HL-60/S4 (cell line): ENCODE measurements around the gene BRI3BP.
"Not testable (repeated sequence)": the region's sequence is repeated elsewhere in the genome, so short reads cannot be mapped to it uniquely, and the experiment has no call there.

Experiments
- in situ Hi-C: fragments of 300-500 bp; cut with MboI; formaldehyde crosslinking; loops from 2 replicates; pipeline ENCODE4 v1.14.3; 2022; ENCODE audit warnings: low sequenced_read_pairs

BRI3BP gene

DNA sequence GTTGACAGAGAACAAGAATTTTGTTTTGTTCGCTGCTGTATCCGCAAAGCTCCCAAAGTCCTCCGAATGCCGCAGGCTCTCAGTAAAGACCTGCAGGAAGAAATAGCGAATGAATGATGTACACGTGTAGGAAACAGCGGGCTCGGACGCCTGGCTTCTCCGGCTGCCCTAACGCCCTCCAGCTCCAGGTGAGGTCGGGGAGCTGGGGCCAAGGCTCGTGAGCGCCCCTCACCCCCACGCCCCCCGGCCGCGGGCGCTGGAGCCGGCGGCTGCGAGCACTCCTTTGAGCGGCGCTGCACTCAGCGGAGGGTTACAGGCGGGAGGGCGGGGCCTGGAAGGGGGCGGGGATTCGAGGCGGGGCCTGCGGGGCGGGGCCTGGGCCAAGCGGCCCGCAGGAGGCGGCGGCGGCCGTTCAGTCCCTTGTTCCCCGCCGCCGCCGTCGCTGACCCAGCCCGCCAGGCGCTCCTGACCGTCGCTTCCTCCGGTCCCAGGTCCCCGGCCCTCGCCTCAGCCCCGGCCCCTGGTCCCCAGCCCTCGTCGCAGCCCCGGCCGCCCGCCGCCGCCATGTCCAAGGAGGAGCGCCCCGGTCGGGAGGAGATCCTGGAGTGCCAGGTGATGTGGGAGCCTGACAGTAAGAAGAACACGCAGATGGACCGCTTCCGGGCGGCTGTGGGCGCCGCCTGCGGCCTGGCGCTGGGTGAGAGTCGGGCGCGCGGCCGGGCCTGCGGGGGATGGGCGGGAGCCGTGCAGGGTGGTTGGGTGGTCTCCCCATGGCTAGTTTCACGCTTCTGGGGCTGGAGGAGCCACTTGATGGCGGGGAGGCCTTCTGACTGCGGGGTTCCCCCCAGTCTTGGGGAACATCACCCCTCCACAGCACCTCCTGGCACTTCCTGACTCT, 71.8 kb downstream of the BRI3BP start, which contains the start of gene AACS:
Gene AACS (plus strand): TSS at position 415 of the 898 bp plus-strand sequence. CDS start 150 bp downstream, at position 565.
- in situ Hi-C loops = no loop called here

DNA sequence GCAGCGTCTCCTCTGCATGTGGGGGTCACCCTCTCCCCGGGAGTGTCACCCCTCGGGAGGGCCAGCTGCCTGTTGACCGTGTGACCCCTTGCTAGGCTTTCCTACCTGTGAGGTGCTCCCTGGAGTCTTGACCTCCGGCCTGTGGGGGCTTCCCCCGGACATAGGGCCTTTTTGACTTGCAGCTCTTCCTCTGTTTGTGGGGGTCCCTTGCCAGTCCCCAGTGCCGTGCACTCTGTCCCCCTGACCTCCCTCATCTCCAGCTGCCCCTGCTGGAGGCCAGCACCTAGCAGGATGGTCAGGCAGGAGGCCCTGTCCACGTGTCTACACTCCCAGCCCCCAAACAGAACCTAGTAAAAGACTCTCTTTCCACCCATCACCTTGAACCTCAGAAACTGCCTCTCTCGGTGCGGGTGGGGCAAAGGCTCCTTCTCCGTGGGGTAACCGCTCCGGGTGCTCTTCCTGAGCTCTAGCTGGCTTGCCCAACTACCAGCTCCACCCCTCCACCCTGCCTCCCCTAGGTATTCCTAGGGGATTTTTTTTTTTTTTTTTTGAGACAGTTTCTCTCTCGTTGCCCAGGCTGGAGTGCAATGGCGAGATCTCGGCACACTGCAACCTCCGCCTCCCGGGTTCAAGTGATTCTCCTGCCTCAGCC, 72.6 kb downstream of the BRI3BP start:
- in situ Hi-C loops = no loop called here

DNA sequence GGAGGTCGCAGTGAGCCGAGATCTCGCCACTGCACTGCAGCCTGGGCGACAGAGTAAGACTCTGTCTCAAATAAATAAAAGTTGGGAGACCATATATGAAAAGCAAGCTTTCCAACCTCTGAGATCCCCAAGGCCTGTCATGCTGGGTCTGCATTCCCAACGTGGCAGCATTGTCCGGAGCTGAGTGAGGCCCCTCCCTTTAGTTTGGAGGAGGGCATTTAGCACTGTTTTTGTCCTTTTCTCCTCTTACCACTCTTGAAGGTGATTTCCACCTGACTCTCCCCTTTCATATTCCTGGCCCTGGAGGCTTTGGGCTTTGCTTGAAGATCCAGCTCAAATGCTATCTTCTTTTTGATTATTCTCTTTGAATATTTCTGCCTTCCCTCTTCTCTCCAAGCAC, 74.9 kb downstream of the BRI3BP start:
- in situ Hi-C loops = no loop called here

DNA sequence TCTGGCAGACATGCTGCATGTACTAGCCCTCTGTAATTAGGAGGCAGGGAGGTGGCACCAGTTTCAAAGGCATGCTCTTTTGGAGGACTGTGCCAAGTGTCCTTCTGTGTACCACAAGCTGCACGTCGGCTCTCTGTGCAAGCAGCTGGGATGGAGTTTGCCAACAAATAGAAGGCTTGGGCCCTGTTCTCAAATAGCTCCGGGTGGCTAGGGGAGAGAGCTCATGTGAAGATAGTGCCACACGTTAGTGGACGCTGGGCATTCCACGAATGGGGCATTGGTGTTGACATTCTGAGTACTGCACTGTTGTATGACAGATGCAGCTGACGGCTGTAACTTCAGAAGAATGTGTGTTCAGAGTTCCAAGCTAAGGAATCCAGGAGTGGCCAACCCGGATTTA, 76.2 kb downstream of the BRI3BP start:
- in situ Hi-C loops = no loop called here

DNA sequence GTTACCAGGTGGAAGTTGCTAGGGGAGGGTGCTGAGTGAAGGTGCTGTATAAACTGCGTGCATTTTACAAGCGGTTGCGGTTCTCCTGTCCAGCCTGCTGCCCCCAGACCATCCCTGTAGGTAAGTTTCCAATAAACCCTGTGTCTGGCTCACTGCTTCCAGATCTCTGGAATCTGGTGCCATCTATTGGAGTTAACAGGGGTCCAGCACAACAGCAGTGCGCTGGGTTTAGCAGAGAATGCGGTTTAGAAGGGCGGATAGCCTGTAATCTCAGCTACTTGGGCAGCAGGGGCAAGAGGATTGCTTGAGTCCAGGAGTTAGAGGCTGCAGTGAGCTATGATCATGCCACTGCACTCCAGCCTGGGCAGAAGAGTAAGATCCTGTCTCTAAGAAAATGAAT, 76.7 kb downstream of the BRI3BP start:
- in situ Hi-C loops = no loop called here

DNA sequence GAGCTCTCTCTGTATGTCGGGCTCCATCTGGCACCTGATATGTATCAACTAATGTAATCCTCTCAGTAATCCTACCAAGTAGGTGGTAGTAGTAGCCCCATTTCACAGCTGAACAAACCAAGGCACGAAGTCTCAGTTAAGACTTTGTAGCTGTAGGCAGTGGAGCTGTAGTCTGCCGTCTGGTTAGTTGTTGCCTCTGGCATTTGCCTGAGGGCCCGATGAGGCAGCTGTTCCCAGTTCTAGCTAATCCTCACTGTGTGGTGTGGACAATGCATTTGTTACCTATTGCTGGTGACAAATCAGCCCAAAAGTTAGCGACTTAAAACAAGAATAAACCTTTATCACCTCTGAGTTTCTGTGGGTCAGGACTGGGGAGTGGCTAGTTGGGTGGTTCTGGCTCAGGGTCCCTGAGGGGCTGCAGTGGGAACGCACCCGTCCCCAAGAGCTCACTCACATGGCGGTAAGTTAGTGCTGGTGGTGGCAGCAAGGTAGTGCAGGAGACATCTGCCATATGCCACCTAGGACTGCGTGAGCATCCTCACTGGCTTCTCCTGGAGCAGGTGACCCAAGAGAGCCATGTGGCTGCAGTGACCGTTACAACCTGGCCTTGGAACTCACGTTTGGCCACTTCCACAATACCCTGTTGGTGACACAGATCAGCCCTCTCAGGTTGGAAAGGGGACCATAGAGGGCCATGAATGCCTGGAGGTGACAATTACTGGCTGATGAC, 77.4 kb downstream of the BRI3BP start:
- in situ Hi-C loops = no loop called here

DNA sequence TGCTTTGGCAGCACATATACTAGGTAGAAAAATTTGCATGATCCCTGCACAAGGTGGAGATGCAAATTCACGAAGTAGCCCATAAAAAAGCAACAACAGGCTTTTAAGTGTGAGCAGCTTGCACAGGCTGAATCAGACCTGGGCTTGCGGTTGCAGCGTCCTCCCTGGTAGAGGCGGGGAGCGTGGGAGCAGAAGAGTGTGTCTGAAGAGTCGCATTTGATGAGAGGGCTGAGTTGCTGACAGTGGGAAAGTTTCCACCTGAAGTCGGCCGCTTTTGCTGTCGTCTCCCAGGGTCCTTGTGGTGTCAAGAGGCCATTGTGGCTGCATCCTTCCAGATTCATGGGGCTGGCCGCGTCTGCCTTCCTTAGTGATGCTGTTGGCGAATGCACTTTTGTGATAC, 78.0 kb downstream of the BRI3BP start:
- in situ Hi-C loops = no loop called here

DNA sequence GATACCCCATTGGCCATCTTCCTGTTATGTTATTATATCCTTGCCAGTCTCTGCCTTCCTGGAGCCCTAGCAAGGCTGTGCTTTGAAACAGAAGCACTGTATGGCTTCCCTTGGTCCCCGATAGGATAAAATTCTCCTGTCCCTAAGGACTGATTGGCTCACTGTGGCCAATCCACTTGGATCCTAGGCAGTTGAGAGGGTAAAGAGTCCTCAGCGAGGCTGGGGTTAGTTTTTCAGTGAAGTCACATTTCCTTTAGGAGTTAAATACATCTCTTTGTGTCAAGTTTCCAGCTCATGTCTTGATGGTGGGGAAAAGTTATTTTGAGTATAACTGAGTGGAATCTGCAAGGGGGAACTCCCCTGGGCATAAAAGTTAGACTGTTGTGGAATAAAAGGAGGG, 79.1 kb downstream of the BRI3BP start:
- in situ Hi-C loops = no loop called here

DNA sequence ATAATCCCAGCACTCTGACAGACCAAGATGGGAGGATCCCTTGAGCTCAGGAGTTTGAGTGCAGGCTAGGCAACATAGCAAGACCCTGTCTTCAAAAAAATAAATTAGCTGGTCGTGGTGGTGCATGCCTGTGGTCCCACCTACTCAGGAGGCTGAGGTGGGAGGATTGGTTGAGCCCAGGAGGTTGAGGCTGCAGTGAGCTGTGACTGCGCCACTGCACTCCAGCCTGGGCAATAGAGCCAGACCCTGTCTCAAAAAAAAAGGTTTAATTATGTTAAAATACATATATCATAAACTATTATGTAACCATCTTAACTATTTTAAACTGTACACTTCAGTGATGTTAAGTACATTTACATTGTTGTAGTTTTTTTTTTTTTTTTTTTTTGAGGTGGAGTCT, 80.8 kb downstream of the BRI3BP start:
- in situ Hi-C loops = not testable (repeated sequence)

DNA sequence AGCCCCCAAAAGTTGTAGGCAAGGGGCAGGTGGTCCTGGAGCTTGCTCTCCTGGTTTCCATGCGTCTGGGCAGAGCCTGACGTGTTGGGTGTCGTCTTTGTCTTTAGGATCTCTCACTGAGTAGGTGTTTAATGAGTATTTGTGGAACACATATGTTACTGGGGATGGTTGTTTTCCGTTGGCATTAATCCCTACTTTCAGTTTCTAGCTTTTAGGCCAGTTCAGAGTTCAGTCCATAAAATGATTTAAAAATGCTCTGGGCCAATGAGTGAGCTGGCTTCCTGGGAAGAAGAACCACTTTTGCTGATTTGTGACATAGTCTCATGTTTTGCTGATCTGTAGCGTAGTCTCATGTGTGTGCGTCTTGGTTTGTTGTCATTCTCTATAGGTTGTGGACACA, 82.7 kb downstream of the BRI3BP start:
- in situ Hi-C loops = no loop called here

DNA sequence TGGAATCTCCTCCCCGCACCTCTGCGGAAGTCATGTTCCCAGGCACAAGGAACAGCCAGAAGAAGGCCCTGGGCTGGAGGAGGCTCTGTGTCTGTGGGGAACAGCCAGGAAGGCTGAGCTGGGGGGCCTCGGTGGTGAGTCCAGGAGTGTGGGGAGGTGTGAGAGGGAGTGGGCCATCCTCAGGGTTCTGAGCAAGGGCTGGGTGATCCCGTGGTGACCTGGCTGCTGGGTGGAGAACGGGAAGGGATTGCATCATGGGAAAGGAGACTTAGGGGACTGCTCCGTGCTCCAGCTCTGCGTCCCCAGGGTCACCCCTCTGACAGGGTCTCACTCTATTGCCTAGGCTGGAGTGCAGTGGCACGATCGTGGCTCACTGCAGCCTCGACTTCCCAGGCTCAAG, 85.6 kb downstream of the BRI3BP start:
- in situ Hi-C loops = no loop called here

DNA sequence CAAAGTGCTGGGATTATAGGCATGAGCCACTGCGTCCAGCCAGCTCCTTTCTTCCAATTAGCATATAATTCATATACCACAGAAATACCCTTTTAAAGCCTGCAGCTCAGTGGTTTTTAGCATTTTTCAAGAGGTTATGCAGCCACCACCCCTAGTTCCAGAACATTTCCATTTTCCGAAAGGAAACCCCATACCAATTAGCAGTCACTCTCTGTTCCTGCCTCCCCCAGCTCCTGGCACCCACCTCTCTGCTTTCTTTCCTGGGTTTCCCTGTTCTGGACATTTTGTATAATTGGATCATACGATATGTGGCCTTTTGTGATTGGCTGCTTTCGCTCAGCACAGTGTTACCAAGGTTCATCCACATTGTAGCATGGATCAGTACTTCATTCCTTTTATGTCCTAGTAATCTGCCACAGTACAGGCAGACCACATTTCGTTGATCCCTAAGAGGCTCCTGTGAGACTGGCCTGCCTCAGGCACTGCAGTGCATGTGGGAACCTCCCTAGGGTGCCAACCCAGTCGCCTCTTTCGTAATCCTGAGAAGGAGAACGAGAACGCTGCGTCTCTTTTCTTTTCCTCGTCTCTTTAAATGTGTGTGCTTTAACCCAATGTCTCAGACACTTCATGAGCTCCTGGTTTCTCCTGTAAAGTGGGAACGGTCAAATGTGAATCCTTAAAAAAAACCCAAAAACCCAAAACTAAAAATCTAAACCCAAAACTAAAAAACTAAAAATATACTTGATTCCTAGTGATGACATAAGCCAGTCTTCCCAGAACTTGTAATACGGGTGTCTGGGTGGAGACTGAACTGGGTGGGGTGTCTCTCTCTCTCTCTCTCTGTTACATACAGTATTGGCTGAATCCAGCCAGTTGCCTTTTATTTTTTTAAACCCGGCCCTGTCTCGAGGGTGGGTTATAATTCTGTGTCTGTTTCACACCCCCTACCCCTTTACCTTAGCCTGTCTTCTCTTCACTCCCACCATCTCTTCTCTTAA, 86.5 kb downstream of the BRI3BP start:
- in situ Hi-C loops = no loop called here
